Endometrial microvascular endothelial cells (primary cell): ENCODE results near the gene CEBPE. TPM values are rescaled to one million over a fixed set of nuclear protein-coding genes. Genes with fewer than 3 reads are reported as not detected.

Experiments
- in situ Hi-C: cut with HindIII; loops from 2 replicates; pipeline ENCODE4 v1.10.0; 2017; ENCODE audit warnings: low sequenced_read_pairs, low pct_unique_long_range_greater_than_20kb; ENCODE audit errors: inconsistent ontology term
- total RNA-seq: library from RNA; depleted of rRNA; stranded (reverse); fragments of >200 nt; gene quantifications from one replicate; pipeline ENCODE4 v1.2.3, GENCODE V29; 2015; ENCODE audit errors: inconsistent ontology term

The CEBPE gene
- total RNA-seq, 1 donor from 2014 or later = not detected

DNA sequence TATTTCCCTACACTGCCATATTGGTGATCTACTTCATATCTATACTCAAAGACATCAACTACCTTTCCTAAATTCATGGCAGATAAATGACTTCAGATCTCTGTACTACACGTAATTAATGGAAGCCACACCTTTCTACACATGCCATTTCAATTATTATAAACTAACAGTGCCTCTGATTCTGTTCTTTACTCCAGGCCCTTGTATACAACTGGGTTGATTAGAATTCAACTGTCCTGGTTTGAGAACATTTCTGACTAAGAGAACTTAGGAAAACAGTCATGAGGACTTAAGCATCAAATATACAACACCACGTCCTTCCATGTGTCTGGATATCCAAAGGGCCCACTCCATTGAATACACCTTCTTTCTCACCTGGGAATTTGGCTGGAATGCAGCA is 26.0 kb downstream of the CEBPE start:
- in situ Hi-C loops = loop anchor here (25.0 kb wide), 1 partner anchor 106 kb away; the partner anchor contains the start of gene AJUBA

- in situ Hi-C loops = loop anchor here (25.0 kb wide), 1 partner anchor 104 kb away; the partner anchor contains the start of gene AJUBA
Observed at GRCh38 chr14:23091294-23092225, 27.5 kb downstream of the CEBPE start.

GRCh38 chr14:23090254-23090636 is 28.8 kb downstream of the CEBPE start:
- in situ Hi-C loops = loop anchor here (25.0 kb wide), 1 partner anchor 103 kb away; the partner anchor contains the start of gene AJUBA

DNA sequence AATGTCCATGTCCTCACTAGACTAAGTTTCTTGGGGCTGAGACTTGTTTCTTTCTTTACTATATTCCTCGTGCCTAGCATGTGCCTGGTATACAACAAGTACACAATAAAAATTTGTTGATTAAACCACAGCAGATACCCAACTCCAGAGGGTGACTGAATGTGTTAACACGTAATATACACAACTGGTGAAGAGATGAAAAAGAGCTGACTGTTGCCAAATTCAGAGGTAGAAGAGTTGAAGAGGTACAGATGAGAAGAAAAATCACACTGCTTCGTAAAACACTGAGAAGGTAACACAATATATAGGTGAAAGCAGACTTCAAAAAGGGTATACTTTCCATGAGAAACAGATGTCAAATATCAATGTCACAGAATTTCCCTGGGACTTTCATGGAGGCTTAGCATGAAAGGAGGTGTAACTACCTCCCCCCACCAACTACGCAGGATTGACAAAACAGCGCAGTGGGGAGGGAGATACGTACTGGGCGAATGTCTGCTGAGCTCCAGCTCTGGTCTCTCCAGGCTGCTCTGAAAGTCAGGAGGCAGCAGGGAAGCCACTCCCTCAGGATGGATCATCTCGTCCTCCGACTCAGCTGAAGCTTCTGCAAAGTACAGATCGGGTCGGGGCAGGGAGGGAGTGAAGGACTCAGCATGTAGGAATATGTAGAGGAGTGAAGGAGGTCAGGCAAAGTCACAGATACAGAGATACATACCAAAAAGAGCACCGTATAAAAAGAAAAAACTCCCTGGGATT is 29.4 kb downstream of the CEBPE start:
- in situ Hi-C loops = loop anchor here (25.0 kb wide), 1 partner anchor 102 kb away; the partner anchor contains the start of gene AJUBA

DNA sequence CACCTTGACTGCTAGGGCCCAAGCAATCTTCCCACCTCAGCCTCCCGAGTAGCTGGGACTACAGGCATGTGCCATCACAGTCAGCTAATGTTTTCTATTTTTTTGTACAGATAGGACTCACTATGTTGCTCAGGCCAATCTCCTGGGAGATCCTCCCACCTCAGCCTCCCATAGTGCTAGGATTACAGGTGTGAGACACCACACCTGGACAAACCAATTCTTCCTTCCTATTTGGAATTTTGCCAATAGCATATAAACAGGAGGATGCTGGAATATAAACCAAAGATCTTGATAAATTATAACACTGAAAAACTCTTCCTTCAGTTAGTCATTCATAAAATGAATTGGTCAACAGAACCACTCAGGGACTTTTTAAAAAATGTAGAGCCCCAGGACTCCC is 32.5 kb downstream of the CEBPE start:
- in situ Hi-C loops = loop anchor here (25.0 kb wide), 1 partner anchor 99 kb away; the partner anchor contains the start of gene AJUBA

DNA sequence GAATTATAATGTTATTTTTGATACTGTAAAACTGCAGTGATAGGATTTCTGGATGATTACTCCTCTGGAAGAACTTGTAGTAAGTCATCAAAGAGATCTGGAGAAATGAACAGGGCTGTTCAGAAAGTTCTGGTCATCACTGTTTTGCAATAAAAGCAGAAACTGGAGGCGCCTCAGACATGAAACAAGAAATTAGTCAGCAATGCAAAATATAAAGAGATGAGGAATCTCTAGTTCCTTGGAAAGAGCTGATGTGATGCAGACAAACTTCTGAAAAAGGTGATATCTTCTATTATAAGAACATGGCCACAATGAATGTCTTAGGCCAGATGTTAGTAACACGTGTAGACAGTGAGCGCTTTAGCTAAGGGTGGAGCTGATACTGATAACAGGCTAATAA is 33.6 kb downstream of the CEBPE start:
- in situ Hi-C loops = loop anchor here (25.0 kb wide), 1 partner anchor 98 kb away; the partner anchor contains the start of gene AJUBA

DNA sequence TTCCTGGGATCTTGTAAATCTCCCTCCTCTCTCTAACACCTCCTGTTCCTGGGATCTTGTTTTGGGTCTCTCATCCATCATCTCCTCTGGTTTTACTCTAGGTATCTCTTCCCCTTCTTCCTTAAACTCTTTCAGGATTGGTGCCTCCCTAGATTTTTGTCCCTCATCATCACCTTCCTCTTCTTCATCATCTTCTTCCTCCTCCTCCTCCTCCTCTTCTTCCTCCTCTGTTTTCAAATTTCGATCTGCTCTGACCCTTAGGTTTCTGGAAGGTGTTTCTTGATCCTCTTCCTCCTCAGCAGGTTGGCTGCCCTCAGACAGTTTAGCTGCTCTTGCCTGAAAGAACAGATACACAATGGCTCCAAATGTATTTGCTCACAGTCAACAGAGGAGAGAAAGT is 38.6 kb downstream of the CEBPE start:
- in situ Hi-C loops = loop anchor here (25.0 kb wide), 1 partner anchor 93 kb away; the partner anchor contains the start of gene AJUBA

DNA sequence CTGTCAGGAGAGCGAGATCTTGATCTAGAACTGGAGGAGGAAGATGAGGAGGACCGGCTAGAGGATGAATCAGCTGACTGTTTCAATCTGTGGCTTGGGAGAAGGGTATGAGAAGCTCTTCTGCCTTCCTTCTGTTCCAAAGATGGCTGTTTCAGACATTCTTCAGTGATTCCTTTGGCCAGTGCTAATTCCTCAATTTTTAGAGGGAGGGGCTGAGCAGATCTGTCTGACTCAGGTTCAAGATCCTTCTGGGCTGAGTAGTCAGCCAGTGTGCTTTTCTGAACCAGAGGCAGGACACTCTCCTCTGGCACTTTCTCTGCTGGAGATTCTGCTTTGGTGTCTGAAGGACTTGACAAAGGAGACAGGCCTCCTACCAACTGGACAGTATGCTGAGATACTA is 39.3 kb downstream of the CEBPE start:
- in situ Hi-C loops = loop anchor here (25.0 kb wide), 1 partner anchor 92 kb away; the partner anchor contains the start of gene AJUBA

- in situ Hi-C loops = loop anchor here (25.0 kb wide), 1 partner anchor 91 kb away; the partner anchor contains the start of gene AJUBA
Observed at GRCh38 chr14:23078692-23079116, 40.4 kb downstream of the CEBPE start.

DNA sequence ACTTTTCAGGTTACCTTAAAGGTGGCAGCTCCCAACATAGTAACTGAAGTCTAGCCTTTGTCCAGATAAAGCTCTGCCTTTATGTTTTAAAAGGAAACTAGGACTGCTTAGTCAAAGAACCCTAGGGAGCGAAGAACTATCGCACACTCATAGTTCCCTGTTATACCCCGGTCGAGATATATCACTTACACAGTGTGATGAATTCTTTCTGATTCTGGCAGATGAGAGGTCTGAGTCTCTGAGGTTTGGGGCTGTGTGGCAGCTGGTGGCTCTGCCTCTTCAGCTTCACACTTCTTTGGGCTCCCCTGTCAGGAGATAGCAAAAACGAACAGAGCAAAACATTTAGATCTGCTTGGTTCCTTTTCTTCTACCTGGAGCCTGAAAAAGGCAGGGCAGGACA is 41.1 kb downstream of the CEBPE start:
- in situ Hi-C loops = loop anchor here (25.0 kb wide), 1 partner anchor 91 kb away; the partner anchor contains the start of gene AJUBA

DNA sequence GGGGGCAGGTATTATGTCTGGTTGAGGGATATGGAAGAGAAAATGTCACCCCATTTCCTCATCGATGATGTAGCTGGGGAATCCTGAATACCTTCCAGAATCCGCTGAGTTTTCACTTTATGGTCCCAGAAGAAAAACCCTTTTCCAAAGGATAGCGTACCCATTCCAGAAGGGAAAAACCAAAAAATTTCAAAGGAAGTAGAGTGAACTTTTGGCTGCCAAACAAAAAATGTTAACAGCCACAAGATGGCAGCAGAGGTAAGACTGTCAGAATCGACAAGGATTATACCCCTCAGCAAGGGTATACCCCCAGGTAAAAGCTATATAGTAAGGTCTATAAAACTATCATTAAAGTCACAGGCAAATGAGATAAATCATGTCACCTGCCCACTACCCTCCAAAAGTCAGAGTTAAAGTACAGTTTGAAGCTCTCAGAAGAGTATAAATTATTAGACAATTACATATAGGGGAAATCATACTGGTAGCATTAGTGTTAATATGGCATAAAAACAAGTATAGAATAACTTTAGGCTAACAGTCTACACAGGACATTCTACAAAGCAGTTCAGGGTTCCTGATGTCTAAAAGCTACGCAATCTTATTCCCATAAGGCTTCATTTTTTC is 42.2 kb downstream of the CEBPE start:
- in situ Hi-C loops = loop anchor here (25.0 kb wide), 1 partner anchor 90 kb away; the partner anchor contains the start of gene AJUBA

GRCh38 chr14:23074906-23075305 is 44.1 kb downstream of the CEBPE start:
- in situ Hi-C loops = loop anchor here (25.0 kb wide), 1 partner anchor 88 kb away; the partner anchor contains the start of gene AJUBA

DNA sequence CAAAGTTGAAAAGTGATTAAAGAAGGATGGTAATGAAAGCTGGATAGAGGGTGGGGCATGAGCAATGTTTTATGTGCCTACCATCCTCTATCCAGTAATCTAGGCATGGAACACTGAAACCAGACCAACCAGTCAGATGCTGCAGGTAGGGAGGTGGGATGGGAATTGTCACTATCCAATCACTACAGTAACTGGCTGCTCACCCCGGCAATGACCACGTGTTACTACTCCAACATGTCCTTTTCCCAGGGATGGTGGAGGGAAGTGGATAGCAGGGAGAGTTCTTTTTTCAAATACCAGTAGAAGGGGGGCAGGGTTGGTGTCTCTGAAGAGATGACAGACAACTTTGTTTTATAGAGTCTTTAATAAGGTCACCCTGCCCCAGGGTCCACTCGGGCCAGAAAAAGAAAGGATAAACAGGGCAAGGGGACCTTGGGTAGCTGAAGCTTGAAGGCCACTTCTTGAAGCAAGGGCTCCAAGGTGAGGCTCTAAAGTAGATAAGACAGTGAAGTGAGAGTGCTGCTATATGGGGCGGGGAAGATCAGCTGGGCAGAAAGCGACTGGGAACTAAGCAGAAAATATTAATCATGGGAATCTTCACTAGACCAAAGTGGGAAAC is 47.0 kb downstream of the CEBPE start:
- in situ Hi-C loops = no loop called here

GRCh38 chr14:23071244-23071920 is 47.7 kb downstream of the CEBPE start:
- in situ Hi-C loops = no loop called here

DNA sequence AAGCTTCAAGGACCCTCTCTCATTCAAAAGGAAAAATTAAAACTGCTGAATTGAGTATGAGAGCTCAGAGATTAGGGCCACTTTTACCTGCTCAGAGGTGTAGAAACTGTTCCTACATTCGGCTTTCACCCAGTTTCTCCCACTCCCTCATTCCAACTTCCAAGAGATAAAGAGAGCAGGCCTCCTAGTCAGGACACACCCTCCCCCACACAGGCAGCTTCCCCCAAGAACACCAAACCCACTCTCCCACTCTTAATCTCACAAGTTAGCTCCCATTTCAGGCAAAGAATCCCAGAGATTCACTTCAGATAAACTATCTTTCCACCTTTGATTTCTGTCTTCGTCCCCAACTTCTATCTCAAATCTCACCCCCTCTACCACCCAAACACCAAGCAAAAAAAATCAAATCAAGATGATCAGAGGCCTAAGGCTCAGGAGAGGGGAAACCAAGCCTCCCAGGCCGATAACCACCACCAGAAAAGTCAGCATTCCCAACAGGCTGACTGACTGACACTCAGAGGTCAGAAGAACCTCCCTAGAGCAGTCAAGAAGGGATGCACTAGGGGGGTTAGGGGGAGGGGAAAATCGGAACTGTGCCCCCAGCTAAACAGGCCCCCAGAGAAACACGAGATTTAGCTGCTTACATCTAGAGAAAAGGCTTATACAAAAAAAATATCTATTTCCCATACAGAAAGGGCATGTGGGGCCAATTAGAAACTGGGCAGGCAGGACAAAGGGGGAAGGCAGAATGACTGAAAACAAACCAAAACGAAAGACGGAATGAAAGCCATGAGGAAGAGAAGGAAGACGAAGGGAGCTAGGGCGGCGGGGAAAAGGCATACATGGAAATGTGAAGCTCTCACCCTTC is 48.6 kb downstream of the CEBPE start:
- in situ Hi-C loops = no loop called here

- in situ Hi-C loops = no loop called here
Observed at GRCh38 chr14:23069413-23069806, 49.6 kb downstream of the CEBPE start.
